ENCODE measurements around the gene ANO6. TPM values are rescaled to one million over a fixed set of nuclear protein-coding genes. Genes with fewer than 3 reads are reported as not detected.
"Not testable (repeated sequence)": the region's sequence is repeated elsewhere in the genome, so short reads cannot be mapped to it uniquely, and the experiment has no call there.

Gene ANO6
- total RNA-seq, 1 donor from 2014 or later, result 57.6 TPM

DNA sequence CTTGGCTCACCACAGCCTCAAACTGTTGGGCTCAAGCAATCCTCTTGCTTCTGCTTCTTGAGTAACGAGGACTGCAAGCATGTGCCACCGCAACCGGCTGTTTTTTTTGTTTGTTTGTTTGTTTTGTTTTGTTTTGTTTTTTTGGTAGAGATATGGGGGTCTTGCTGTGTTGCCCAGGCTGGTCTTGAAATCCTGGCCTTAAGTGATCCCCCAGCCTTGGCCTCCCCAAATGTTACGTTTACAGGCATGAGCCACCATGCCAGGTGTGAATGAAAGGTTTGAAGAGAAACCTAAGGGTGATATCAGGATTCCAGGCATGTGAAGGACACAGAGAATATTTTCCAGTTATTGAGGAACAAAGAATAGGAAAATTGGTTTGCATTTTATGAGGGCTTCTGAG is 45.0 kb downstream of the ANO6 start:
- no peak overlapping the region for H3K4me3 ChIP-seq (ENCODE audit: low read depth, low read length)
- TF ChIP-seq, protein P1, sequence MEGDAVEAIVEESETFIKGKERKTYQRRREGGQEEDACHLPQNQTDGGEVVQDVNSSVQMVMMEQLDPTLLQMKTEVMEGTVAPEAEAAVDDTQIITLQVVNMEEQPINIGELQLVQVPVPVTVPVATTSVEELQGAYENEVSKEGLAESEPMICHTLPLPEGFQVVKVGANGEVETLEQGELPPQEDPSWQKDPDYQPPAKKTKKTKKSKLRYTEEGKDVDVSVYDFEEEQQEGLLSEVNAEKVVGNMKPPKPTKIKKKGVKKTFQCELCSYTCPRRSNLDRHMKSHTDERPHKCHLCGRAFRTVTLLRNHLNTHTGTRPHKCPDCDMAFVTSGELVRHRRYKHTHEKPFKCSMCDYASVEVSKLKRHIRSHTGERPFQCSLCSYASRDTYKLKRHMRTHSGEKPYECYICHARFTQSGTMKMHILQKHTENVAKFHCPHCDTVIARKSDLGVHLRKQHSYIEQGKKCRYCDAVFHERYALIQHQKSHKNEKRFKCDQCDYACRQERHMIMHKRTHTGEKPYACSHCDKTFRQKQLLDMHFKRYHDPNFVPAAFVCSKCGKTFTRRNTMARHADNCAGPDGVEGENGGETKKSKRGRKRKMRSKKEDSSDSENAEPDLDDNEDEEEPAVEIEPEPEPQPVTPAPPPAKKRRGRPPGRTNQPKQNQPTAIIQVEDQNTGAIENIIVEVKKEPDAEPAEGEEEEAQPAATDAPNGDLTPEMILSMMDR (conservative IDR thresholded peaks at IDR 0.05; ENCODE audit: low read depth, low read length), result no peak
- DNase-seq (ENCODE audit: low read depth), result no peak

- H3K4me3 ChIP-seq (ENCODE audit: low read depth, low read length); DNase-seq (ENCODE audit: low read depth): not testable (repeated sequence)
These were observed 46.3 kb downstream of the ANO6 start for GRCh38 chr12:45262185-45262584.

DNA sequence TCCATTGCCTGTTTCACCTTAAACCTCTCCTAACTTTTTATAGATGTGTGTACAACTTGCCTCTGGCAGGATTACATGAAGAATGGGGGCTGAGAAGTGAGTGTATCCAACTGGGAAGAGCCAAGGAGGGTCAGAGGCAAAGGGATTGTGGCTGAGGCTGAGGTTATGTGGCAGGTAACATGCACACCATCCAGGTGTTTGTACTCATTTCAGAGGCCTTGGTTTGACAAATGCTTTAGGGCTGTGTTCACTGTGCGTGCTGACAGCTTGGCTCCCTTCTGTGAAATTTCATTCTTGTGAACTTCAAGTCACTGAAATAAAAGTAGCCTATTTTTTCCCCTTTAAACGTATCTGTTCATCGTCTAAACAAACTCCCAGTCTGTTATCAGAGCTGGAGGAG is 47.7 kb downstream of the ANO6 start:
- DNase-seq (ENCODE audit: low read depth), result no peak
- TF ChIP-seq, protein P1 (conservative IDR thresholded peaks at IDR 0.05; ENCODE audit: low read depth, low read length), result no peak
- no peak overlapping the region for H3K4me3 ChIP-seq (ENCODE audit: low read depth, low read length)

- peak; percentile 64 for DNase-seq (ENCODE audit: low read depth)
- TF ChIP-seq, protein P1 (conservative IDR thresholded peaks at IDR 0.05; ENCODE audit: low read depth, low read length), result peak; percentile 66
- H3K4me3 ChIP-seq (ENCODE audit: low read depth, low read length), result peak overlapping the region; percentile 32
These were observed 52.9 kb downstream of the ANO6 start for GRCh38 chr12:45268672-45269411.

GRCh38 chr12:45269412-45269751 is 53.5 kb downstream of the ANO6 start:
- TF ChIP-seq, protein P1 (conservative IDR thresholded peaks at IDR 0.05; ENCODE audit: low read depth, low read length), result no peak
- H3K4me3 ChIP-seq (ENCODE audit: low read depth, low read length), result no peak overlapping the region
- DNase-seq (ENCODE audit: low read depth), result no peak

DNA sequence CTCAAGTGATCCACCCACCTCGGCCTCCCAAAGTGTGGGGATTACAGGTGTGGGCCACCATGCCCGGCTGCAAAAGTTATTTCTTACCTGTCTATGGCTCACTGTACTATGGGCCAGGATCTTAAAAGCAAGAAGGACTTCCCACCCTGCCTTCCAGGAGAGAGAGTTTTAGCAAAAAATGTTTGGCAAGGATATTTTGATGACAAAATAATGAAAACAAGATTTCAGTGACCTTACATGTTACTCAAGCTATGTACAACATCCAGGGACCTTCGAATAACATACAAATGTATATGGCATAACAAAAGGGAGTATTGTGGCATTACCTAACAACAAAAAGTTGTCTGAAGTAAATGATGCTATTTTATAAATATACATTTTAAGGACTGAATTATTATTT is 55.1 kb downstream of the ANO6 start:
- TF ChIP-seq, protein P1 (conservative IDR thresholded peaks at IDR 0.05; ENCODE audit: low read depth, low read length), result no peak
- H3K4me3 ChIP-seq (ENCODE audit: low read depth, low read length), result no peak overlapping the region
- DNase-seq (ENCODE audit: low read depth), result no peak

DNA sequence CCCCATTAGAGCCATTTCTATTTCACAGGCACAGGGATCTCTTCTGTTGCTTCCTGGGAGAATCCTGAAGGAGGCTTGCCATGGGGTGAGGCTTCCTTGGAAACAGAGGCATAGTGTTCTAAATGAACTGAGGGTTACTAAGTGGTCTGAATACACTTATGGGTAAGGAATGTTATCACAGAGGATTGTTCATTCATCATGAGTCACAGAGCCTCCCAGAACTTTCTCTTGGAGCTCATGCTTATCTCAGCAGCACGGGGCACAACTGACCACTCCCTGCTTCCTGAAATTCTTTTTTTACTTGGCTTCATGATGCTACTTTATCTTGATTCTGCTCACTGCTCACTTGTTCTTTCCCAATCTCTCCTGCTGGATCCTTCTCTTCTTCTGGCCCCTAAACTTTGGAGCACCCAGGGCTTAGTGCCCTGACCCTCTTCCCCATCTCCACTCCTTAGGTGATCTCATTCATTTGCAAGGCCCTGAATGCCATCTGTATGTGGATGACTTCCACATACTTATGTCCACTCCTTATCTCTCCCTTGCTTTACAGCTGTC is 57.9 kb downstream of the ANO6 start:
- peak; percentile 90 for DNase-seq (ENCODE audit: low read depth)
- H3K4me3 ChIP-seq (ENCODE audit: low read depth, low read length), result no peak overlapping the region
- TF ChIP-seq, protein P1 (conservative IDR thresholded peaks at IDR 0.05; ENCODE audit: low read depth, low read length), result no peak
